ENCODE results near the gene ZNF460. TPM values are rescaled to one million over a fixed set of nuclear protein-coding genes. Genes with fewer than 3 reads are reported as not detected.

ZNF460 gene
- total RNA-seq, 6 experiments from 2014 or later: 17.3 to 39.5 (median 22.2) TPM

GRCh38 chr19:57314146-57314545 lies 33.9 kb downstream of the ZNF460 start:
- H3K4me1 Mint-ChIP-seq (ENCODE audit: low read depth): no peaks in the 10 kb centered on the region
- peaks cover 11% of the 10 kb centered on the region for H3K27me3 Mint-ChIP-seq (ENCODE audit: insufficient read depth)
- no peak overlapping the region for H3K27ac Mint-ChIP-seq
- no peak for TF ChIP-seq CTCF (IDR thresholded peaks at IDR 0.05)
- no peak overlapping the region for H3K4me3 Mint-ChIP-seq
- H3K36me3 Mint-ChIP-seq (ENCODE audit: low read depth): no peaks in the 10 kb centered on the region
- H3K9me3 Mint-ChIP-seq: peaks cover 5% of the 10 kb centered on the region; the same call in 1 of the 2 replicates
- no peak for DNase-seq

GRCh38 chr19:57317503-57317902 lies 37.2 kb downstream of the ZNF460 start:
- Mint-ChIP-seq H3K27ac (no peak overlapping the region), H3K4me1 (ENCODE audit: low read depth) (peaks cover 24% of the 10 kb centered on the region), H3K36me3 (ENCODE audit: low read depth) (no peaks in the 10 kb centered on the region), H3K9me3 (peaks cover 5% of the 10 kb centered on the region; the same call in 1 of the 2 replicates), H3K4me3 (no peak overlapping the region), H3K27me3 (ENCODE audit: insufficient read depth) (peaks cover 10% of the 10 kb centered on the region)
- no peak for TF ChIP-seq CTCF (IDR thresholded peaks at IDR 0.05)
- DNase-seq: no peak

GRCh38 chr19:57319869-57320179 lies 39.5 kb downstream of the ZNF460 start:
- Mint-ChIP-seq H3K9me3 (no peaks in the 10 kb centered on the region; the same call in 1 of the 2 replicates), H3K4me3 (peak overlapping the region; percentile 98), H3K36me3 (ENCODE audit: low read depth) (peaks cover 7% of the 10 kb centered on the region), H3K4me1 (ENCODE audit: low read depth) (peaks cover 28% of the 10 kb centered on the region), H3K27me3 (ENCODE audit: insufficient read depth) (peaks cover 10% of the 10 kb centered on the region), H3K27ac (peak overlapping the region; percentile 96)
- no peak for TF ChIP-seq CTCF (IDR thresholded peaks at IDR 0.05)
- no peak for DNase-seq

GRCh38 chr19:57320180-57321084 lies 40.1 kb downstream of the ZNF460 start, which contains the start of gene ZNF543:
TSS of gene ZNF543 (plus strand) at chr19:57320472. CDS start at chr19:57320854, 382 bp downstream.
- peaks cover 13% of the 10 kb centered on the region for H3K36me3 Mint-ChIP-seq (ENCODE audit: low read depth)
- H3K27ac Mint-ChIP-seq: peak within 1 kb of the TSS; percentile 96
- H3K4me3 Mint-ChIP-seq: peak within 1 kb of the TSS; percentile 98
- peak; percentile 30 for TF ChIP-seq CTCF (IDR thresholded peaks at IDR 0.05)
- H3K27me3 Mint-ChIP-seq (ENCODE audit: insufficient read depth): peaks cover 8% of the 10 kb centered on the region
- H3K4me1 Mint-ChIP-seq (ENCODE audit: low read depth): peaks cover 28% of the 10 kb centered on the region
- DNase-seq: peak; percentile 92
- no peaks in the 10 kb centered on the region for H3K9me3 Mint-ChIP-seq

GRCh38 chr19:57321116-57321515 lies 40.8 kb downstream of the ZNF460 start:
- DNase-seq: no peak
- Mint-ChIP-seq H3K27ac (peak overlapping the region; percentile 96), H3K4me3 (peak overlapping the region; percentile 98), H3K9me3 (no peaks in the 10 kb centered on the region), H3K36me3 (ENCODE audit: low read depth) (peaks cover 20% of the 10 kb centered on the region), H3K4me1 (ENCODE audit: low read depth) (peaks cover 28% of the 10 kb centered on the region), H3K27me3 (ENCODE audit: insufficient read depth) (0 out of 2 replicates have a peak, but pooled peaks cover 6% of the 10 kb centered on the region)
- TF ChIP-seq CTCF (IDR thresholded peaks at IDR 0.05): no peak
